Measurements from ENCODE around the gene NXPE3.

Gene NXPE3

GRCh38 chr3:101810022-101810418, 31.0 kb downstream of the NXPE3 start:
- Mint-ChIP-seq H3K36me3 (peaks cover 20% of the 10 kb centered on the region), H3K27ac (peak overlapping the region; percentile 9), H3K27me3 (no peaks in the 10 kb centered on the region), H3K9me3 (no peaks in the 10 kb centered on the region), H3K4me1 (peaks cover 52% of the 10 kb centered on the region), H3K4me3 (no peak overlapping the region)
- CTCF ChIA-PET = interaction anchor here (0.7 to 19.7 kb wide), 8 partner anchors 12 to 419 kb away, joined by 3 to 321 read pairs (median 4); partner anchors contain the start of gene NFKBIZ
- DNase-seq = no peak

DNA sequence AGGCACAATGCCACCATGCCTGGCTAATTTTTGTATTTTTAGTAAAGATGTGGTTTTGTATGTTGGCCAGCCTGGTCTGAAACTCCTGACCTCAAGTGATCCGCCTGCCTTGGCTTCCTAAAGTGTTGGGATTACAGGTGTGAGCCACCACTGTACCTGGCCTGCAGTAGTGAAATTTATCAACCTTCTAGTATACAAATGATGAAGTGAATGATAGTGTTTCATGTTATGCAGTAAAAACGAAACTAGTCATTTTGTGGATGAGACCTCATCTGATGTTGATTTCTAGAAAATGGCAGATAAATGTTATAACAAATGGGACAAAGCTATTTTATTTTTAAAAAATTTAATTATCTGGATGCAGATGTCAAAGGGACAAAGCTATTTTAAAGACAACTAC, 32.9 kb downstream of the NXPE3 start:
- Mint-ChIP-seq H3K27ac (no peak overlapping the region), H3K27me3 (no peaks in the 10 kb centered on the region), H3K9me3 (no peaks in the 10 kb centered on the region), H3K4me1 (peaks cover 54% of the 10 kb centered on the region), H3K4me3 (no peak overlapping the region), H3K36me3 (peaks cover 21% of the 10 kb centered on the region)
- CTCF ChIA-PET = interaction anchor here (1.2 to 19.7 kb wide), 4 partner anchors 10 to 417 kb away, joined by 3 to 321 read pairs (median 12); no protein-coding TSS in a partner anchor
- DNase-seq = no peak

- H3K4me3 Mint-ChIP-seq = no peak overlapping the region
- DNase-seq = no peak
- H3K9me3 Mint-ChIP-seq = no peaks in the 10 kb centered on the region
- H3K4me1 Mint-ChIP-seq = peaks cover 54% of the 10 kb centered on the region
- CTCF ChIA-PET = interaction anchor here (1.1 to 19.7 kb wide), 6 partner anchors 9 to 416 kb away, joined by 3 to 321 read pairs (median 5); no protein-coding TSS in a partner anchor
- no peaks in the 10 kb centered on the region for H3K27me3 Mint-ChIP-seq
- no peak overlapping the region for H3K27ac Mint-ChIP-seq
- peaks cover 25% of the 10 kb centered on the region for H3K36me3 Mint-ChIP-seq
These were observed 33.9 kb downstream of the NXPE3 start for GRCh38 chr3:101812895-101813294.

DNA sequence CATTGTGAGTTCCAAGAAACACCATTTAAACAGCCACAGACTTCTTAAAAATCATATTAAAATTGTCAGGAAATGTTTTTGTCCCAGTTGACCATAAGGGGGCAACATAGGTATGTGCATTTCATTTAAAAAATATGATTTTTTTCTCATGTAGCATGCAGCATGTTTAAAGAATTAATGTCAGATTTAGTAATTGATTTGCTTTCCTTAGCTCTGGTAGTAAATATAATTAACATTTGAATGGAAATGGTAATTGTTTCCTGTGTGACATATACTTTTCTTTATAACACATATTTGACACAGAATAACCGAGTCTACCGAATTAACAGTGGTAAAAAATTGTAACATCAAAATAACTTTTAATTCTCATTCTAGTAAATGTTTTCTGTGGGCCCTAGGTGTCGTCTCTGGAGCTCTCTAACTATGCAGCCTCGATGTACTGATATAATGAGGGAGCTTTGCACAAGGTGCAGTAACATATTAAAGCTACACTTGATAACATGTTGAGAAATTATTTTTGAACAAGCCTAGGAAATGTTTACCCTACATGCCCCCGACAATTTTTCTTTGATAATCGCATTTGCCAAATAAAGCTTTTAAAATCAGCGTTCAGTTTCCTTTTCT, 34.9 kb downstream of the NXPE3 start:
- no peak for DNase-seq
- Mint-ChIP-seq H3K4me1 (peaks cover 50% of the 10 kb centered on the region), H3K4me3 (no peak overlapping the region), H3K36me3 (peaks cover 28% of the 10 kb centered on the region), H3K27me3 (no peaks in the 10 kb centered on the region), H3K9me3 (no peaks in the 10 kb centered on the region), H3K27ac (no peak overlapping the region)
- CTCF ChIA-PET = interaction anchor here (0.7 to 19.7 kb wide), 15 partner anchors 8 to 723 kb away, joined by 3 to 321 read pairs (median 4); partner anchors contain the start of gene NFKBIZ

DNA sequence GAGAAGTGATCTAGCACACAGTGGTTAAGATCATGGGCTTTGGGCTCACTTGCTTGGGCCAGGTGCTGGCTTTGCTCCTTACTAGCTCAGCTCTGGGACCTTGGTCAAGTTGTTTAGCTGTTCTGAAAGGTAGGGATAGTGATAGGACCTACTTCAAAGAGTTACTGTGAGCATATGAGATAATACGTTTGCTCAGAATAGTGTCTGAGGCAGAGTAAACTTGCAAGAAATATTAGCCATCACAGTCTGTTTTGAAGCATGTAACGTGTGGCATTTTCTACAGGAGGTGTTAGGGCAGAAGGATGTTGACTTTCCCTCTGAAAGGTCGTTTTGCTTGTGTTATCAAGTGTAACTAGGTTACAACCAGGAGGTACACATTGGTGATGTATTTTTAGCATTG, 35.8 kb downstream of the NXPE3 start:
- H3K4me1 Mint-ChIP-seq = peaks cover 43% of the 10 kb centered on the region
- CTCF ChIA-PET = interaction anchor here (0.7 to 19.7 kb wide), 10 partner anchors 7 to 414 kb away, joined by 3 to 321 read pairs (median 4); partner anchors contain the start of gene NFKBIZ
- DNase-seq = no peak
- no peaks in the 10 kb centered on the region for H3K9me3 Mint-ChIP-seq
- H3K36me3 Mint-ChIP-seq = peaks cover 32% of the 10 kb centered on the region
- no peaks in the 10 kb centered on the region for H3K27me3 Mint-ChIP-seq
- H3K27ac Mint-ChIP-seq = no peak overlapping the region
- H3K4me3 Mint-ChIP-seq = no peak overlapping the region

DNA sequence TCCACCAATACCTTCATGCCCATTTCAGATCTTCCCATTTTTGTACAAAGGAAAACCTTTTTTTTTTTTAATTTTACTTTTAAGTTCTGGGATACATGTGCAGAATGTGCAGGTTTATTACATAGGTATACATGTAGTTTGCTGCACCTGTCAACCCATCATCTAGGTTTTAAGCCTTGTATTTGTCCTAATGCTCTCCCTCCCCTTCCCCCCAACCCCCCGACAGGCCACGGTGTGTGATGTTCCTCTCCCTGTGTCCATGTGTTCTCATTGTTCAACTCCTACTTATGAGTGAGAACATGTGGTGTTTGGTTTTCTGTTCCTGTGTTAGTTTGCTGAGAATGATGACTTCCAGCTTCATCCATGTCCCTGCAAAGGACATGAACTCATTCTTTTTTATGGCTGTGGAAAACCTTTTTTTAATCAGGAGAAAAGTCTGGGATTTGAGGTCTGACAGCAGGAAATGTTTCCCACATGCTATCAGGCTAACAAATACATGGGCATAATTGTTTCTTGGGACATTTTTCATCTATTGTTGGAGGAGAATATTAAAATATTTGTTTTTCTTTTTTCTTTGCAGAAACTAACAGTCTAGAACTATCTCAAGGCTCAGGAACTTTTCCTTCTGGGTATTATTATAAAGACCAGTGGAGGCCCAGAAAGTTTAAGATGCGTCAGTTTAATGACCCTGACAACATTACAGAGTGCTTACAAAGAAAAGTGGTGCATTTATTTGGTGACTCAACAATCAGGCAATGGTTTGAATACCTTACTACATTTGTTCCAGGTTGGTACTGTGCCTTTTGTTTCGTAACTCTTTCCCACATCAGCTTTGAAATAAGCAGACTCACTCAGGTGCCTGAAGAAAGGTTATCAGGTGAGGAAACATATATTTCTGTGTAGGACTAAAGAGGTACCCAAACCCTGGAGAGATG, 37.5 kb downstream of the NXPE3 start:
- Mint-ChIP-seq H3K9me3 (no peaks in the 10 kb centered on the region), H3K27me3 (no peaks in the 10 kb centered on the region), H3K27ac (no peak overlapping the region), H3K4me3 (no peak overlapping the region), H3K4me1 (peaks cover 28% of the 10 kb centered on the region), H3K36me3 (peaks cover 41% of the 10 kb centered on the region)
- CTCF ChIA-PET = interaction anchor here (1.1 to 19.7 kb wide), 4 partner anchors 7 to 413 kb away, joined by 3 to 321 read pairs (median 4); partner anchors contain the start of gene NFKBIZ
- DNase-seq = no peak

GRCh38 chr3:101817992-101818391, 39.0 kb downstream of the NXPE3 start:
- CTCF ChIA-PET = interaction anchor here (0.7 to 19.7 kb wide), 6 partner anchors 9 to 411 kb away, joined by 3 to 321 read pairs (median 4); partner anchors contain the start of gene NFKBIZ
- H3K4me3 Mint-ChIP-seq = no peak overlapping the region

DNA sequence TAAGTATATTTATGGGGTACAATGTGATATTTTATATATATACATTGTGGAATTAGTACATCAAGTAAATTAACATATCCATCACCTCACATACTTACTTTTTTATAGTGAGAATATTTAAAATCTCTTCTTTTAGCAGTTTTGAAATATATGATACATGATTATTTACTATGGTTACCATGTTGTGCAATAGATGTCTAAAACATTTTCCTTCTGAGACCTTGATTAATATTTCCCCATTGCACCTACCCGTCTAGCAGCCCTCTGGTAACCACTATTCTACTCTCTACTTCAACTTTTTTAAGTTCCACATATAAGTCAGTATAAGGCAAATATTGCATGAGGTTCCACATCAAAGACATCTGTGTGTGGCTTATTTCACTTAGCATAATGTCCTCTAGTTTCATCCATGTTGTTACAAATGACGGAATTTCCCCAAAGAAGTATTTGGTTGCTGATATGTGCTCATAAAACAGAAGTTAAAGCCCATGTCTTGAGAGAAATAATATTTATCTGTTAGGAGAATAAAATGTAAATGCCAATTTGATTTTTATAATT, 40.7 kb downstream of the NXPE3 start:
- CTCF ChIA-PET = no interaction called here
- Mint-ChIP-seq H3K27ac (no peak overlapping the region), H3K4me1 (peaks cover 10% of the 10 kb centered on the region), H3K27me3 (no peaks in the 10 kb centered on the region), H3K9me3 (no peaks in the 10 kb centered on the region), H3K4me3 (no peak overlapping the region), H3K36me3 (peaks cover 51% of the 10 kb centered on the region)
- no peak for DNase-seq

More at GRCh38 chr3:101817992-101818391, 39.0 kb downstream of the NXPE3 start:
- H3K9me3 Mint-ChIP-seq = no peaks in the 10 kb centered on the region
- no peak for DNase-seq
- H3K27me3 Mint-ChIP-seq = no peaks in the 10 kb centered on the region
- peaks cover 50% of the 10 kb centered on the region for H3K36me3 Mint-ChIP-seq
- H3K4me1 Mint-ChIP-seq = peaks cover 23% of the 10 kb centered on the region
- no peak overlapping the region for H3K27ac Mint-ChIP-seq

DNA sequence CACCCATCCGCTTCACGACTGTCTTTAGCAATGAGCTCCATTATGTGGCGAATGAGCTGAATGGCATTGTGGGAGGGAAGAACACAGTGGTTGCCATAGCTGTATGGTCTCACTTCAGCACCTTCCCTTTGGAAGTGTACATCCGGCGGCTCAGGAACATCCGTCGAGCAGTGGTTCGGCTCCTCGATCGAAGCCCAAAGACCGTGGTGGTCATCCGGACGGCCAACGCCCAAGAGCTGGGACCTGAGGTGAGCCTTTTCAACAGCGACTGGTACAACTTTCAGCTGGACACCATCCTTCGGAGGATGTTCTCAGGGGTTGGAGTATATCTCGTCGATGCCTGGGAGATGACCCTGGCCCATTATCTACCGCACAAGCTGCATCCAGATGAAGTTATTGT, 42.5 kb downstream of the NXPE3 start:
- peaks cover 53% of the 10 kb centered on the region for H3K36me3 Mint-ChIP-seq
- no peak overlapping the region for H3K27ac Mint-ChIP-seq
- H3K27me3 Mint-ChIP-seq = no peaks in the 10 kb centered on the region
- H3K4me1 Mint-ChIP-seq = peaks cover 11% of the 10 kb centered on the region
- H3K4me3 Mint-ChIP-seq = no peak overlapping the region
- DNase-seq = no peak
- CTCF ChIA-PET = interaction anchor here (0.9 to 2.1 kb wide), 5 partner anchors 9 to 408 kb away, joined by 3 to 13 read pairs (median 4); no protein-coding TSS in a partner anchor
- H3K9me3 Mint-ChIP-seq = no peaks in the 10 kb centered on the region

- Mint-ChIP-seq H3K4me1 (peaks cover 25% of the 10 kb centered on the region), H3K27me3 (no peaks in the 10 kb centered on the region), H3K4me3 (no peak overlapping the region), H3K9me3 (no peaks in the 10 kb centered on the region), H3K36me3 (peaks cover 40% of the 10 kb centered on the region), H3K27ac (peak overlapping the region; percentile 43)
- CTCF ChIA-PET = interaction anchor here (1.0 to 2.0 kb wide), 6 partner anchors 10 to 406 kb away, joined by 3 to 7 read pairs (median 4); no protein-coding TSS in a partner anchor
- no peak for DNase-seq
These were observed 44.5 kb downstream of the NXPE3 start for GRCh38 chr3:101823525-101823924.

GRCh38 chr3:101824702-101825101, 45.7 kb downstream of the NXPE3 start:
- no peaks in the 10 kb centered on the region for H3K9me3 Mint-ChIP-seq
- no peaks in the 10 kb centered on the region for H3K27me3 Mint-ChIP-seq
- no peak overlapping the region for H3K4me3 Mint-ChIP-seq
- H3K27ac Mint-ChIP-seq = no peak overlapping the region
- CTCF ChIA-PET = interaction anchor here (1.0 to 1.6 kb wide), 3 partner anchors 10 to 401 kb away, joined by 3 to 5 read pairs (median 5); no protein-coding TSS in a partner anchor
- H3K4me1 Mint-ChIP-seq = peaks cover 34% of the 10 kb centered on the region
- H3K36me3 Mint-ChIP-seq = peaks cover 34% of the 10 kb centered on the region
- no peak for DNase-seq

- H3K27ac Mint-ChIP-seq = peak overlapping the region; percentile 89
- CTCF ChIA-PET = interaction anchor here (1.7 kb wide), 1 partner anchor 23 kb away, joined by 5 read pairs; no protein-coding TSS in a partner anchor
- no peaks in the 10 kb centered on the region for H3K9me3 Mint-ChIP-seq
- no peak for DNase-seq
- peaks cover 43% of the 10 kb centered on the region for H3K4me1 Mint-ChIP-seq
- H3K27me3 Mint-ChIP-seq = no peaks in the 10 kb centered on the region
- H3K36me3 Mint-ChIP-seq = peaks cover 28% of the 10 kb centered on the region
- no peak overlapping the region for H3K4me3 Mint-ChIP-seq
These were observed 47.0 kb downstream of the NXPE3 start for GRCh38 chr3:101825904-101826445.
